AML-193 (cell line): ENCODE results near the gene NKX1-1.

Experiments
- DNase-seq, 2 experiments: peaks; one replicate each; lab custom pipeline; 2025; lab: John Stamatoyannopoulos, UW

Gene NKX1-1

GRCh38 chr4:1385373-1386340 is 20.6 kb downstream of the NKX1-1 start:
- no peak for DNase-seq

DNA sequence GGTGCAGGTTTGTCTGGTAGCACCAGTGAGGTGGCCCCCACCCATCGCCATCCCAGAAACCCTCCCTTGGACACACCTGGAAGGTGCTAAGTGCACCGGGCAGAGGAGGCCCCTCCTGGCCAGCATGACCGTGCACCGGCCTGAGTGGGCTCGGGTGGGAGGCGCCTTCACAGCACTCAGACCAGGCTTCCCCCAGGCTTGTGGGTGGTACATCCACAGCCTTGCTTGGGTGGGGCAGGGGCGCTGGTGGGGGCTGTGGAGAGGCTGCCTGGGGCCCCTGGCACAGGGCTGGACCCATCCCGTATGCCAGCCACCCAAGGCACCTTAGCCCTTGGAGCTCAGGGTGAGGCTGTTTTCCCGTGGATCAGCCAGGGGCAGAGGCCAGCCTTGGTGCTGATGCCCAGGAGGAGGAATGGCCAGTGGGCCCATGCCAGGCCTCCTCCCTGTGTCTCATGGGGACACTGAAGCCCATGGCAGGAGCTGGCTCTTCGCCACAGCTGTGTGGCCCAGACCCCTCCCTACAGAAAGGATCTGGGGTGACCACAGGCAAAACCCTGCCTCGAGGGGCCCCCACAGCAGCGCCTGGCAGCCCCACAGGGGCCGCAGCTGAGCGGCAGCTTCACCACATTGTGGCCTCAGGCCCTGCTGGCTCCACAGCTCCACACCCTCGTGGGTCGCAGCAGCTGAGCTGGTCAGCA is 21.4 kb downstream of the NKX1-1 start:
- no peak for DNase-seq

GRCh38 chr4:1383728-1384591 is 22.3 kb downstream of the NKX1-1 start:
- DNase-seq, result no peak

DNA sequence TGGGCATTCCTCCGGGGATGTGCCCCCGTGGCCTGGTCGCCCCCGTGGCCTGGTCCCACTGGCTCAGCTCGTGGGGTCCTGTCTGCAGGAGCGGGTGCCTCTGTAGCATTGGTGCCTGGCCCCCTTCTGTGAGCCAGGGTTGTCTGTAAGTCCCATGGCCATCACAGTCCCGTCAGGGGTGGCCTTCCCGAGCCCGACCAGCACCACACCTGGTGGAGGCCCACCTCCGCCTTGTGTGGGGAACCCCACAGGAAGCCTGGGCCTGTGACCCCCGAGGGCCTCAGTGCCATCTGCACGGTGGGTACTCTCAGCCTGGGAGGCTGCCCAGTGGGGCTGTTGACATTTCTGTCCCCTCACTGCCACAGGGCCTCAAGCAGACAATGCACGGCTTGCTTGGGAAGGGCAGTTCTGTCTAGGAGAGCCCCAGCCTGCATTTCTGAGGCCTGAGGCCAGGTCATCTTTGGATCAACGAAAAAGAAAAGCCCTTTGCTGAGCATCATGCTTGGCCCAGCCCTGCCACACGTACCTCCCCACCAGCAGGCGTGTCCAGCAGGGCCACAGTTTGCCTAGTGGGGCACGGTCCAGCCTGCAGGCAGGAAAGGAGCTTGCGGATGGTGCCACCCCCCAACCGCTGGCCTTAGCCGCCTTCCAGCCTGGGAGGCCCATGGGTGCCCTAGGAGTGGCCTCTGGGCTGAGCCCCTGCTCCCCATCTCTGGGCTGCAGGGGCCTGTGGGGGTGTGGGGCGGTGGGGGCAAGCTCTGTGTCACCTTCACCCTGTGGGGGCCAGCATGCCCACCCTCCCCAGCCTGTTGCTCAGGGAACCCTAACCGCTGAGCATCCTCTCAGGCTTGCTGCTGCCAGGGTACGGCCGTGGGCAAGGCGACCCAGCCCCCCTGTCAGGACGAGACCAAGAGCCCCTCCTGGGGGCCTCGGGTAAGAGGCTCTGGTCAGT is 23.2 kb downstream of the NKX1-1 start:
- DNase-seq, result no peak

GRCh38 chr4:1381944-1382541 is 24.2 kb downstream of the NKX1-1 start:
- DNase-seq, result no peak

DNA sequence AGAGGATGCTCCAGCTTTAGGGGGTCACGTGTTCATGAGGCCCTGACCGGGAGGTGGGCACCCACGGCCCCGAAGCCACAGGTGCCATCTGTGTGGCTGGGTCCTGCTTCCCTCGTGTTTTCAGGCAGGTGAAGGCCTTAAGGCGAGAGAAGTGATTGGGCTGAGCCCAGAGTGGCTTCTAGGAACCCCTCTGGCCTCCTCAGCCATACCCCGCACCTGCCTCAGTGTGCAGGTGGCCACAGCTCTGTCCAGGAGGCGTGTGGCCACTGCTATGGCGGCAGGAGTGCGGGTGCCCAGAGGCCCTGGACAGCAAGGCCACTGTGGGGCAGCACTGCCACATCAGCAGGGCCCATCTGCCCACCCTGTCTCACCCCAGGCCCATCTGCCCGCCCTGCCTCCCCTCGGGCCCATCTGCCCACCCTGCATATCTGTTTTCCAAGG is 25.0 kb downstream of the NKX1-1 start:
- DNase-seq, result no peak

- DNase-seq, result no peak
Measured at GRCh38 chr4:1380368-1381151, 25.7 kb downstream of the NKX1-1 start.

DNA sequence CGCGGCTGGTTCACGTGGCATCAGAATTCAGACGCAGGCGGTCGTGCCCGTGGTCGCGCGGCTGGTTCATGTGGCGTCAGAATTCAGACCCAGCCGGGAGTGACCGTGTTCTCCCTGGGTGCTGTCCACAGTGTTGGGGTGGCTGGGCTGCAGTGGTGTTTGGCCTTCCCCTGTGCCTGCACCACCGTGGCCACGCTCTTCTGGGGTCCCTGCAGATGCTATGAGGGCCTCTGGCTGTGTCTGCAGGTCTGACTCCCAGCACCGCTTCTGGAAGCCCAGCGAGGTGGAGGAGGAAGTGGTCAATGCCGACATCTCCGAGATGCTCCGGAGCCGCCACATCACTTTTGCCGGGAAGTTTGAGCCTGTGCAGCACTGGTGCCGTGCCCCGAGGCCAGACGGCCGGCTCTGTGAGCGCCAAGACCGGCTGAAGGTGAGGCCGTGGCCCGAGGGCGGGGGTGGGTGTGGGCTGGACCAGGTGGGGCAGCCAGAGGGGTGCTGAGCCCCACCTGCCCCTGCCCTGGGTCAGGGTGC is 26.4 kb downstream of the NKX1-1 start:
- no peak for DNase-seq

- DNase-seq, result no peak
Measured at GRCh38 chr4:1379351-1379781, 26.9 kb downstream of the NKX1-1 start.

DNA sequence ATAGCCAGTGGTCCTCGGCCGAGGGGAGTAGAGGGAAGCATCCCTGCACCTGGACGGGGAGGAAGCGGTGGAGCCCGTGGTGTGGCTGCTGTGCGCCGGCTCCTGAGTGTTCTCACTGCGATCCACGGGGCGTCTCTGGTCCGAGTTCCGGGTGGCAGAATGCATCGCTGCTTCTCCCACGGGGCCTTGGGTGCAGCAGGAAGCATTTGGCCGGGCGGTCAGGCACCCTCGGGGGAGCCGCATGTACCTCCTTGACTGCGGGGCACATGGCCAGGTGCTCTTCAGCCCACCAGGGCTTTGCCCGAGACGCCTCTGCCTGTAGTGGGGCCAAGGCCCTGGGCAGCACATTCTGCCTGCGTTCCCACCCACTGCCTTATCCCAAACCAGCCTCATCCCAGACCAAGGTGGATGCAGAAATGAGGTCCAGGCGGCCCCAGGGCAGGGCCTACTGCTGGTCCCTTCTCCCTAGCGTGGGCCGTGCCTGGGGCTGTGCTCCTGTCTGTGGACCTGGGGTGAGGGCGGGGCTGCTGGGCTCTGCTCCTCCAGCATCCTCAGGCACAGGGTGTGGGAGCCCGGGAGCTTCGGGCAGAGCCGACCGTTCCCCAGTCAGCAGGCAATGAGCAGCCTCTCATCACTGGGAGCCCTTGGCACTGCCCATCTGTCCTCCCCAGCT is 27.5 kb downstream of the NKX1-1 start:
- no peak for DNase-seq

GRCh38 chr4:1377606-1378261 is 28.5 kb downstream of the NKX1-1 start:
- no peak for DNase-seq

DNA sequence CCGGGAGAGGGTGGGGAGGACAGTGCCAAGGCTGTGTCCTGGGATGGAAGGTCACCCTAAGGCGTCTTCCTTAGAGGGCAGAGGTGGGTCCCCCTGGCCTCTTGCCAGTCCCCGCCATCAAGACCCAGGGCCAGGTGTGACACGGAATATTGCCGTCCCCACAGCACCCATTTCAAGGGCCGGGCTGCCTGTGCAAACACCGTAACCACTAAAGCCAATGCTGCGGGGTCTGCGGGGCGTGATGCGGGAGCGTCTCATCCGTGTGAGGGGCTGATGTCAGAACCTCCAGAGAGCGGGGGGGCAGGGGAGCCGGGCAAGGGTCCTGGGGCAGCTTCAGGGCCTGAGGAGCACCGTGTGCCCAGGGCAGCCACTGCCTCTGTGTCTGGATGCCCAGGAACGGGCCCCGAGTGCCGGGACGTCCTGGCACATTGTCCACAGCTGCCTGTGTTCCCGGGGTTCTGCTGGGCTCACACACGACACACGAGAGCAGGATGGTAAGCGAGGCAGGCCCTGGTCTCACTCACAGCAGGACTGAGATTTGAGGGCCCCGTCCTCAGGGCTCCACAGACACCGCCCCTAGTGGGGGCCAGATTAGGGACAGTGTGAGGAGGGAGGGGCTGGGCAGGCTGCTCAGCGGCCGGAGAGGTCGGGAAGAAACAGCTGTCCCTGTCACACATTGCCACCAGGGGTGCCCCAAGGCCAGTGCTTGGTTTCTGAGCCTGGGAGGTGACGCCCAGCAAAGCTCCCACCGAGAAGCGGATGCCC is 29.2 kb downstream of the NKX1-1 start:
- no peak for DNase-seq

DNA sequence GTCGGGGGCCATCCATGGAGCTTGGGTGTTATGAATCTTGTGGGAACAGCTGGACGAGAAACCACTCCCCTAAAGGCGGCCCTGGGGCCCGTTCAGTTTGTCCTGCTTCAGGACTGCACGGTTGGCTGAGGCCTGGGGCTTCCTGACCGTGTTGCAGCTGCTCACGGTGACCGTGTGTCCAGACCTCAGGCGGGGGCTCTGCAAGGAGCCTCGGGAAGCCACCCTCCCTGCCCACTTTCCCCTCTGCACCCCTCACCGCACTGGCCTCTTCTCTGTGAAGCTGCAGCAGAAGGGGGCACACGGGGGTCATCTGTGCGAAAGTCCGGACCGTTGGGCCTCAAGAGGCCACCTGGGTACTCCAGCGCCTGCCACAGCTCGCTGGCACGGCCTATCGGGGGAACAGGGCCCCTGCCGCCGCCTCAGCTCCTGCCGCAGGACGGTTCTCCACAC is 29.8 kb downstream of the NKX1-1 start:
- no peak for DNase-seq

- no peak for DNase-seq
Measured at GRCh38 chr4:1375761-1376322, 30.4 kb downstream of the NKX1-1 start.

GRCh38 chr4:1375051-1375721 is 31.1 kb downstream of the NKX1-1 start:
- DNase-seq, result no peak

DNA sequence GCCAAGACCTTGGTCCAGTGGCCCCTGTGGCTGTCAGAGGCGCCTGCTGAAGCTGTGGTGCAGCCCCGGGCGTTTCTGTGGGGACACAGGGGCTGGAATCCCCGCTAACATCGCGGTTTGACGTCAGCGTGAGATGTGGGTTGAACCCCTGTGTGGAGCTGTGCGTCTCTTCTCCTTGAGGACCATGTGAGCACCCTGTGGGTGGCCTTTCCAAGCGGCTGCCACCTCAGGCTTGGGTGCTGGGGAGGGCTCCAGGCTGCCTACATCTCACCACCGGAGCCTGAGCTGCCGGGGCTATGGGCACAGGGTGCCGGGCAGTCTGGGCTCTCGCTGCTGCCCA is 31.6 kb downstream of the NKX1-1 start:
- no peak for DNase-seq
